ENCODE measurements around the gene CRTAP. TPM values are rescaled to one million over a fixed set of nuclear protein-coding genes. Genes with fewer than 3 reads are reported as not detected.
"Not testable (repeated sequence)": the region's sequence is repeated elsewhere in the genome, so short reads cannot be mapped to it uniquely, and the experiment has no call there.

The CRTAP gene
- total and polyA plus RNA-seq, 8 donors, result 228 to 248 (median 239) TPM

GRCh38 chr3:33134026-33134625, 20.3 kb downstream of the CRTAP start:
- H3K4me3 ChIP-seq, result no peak overlapping the region
- intact Hi-C loops (cut with DNase I), result loop anchor here in 1 of 2 donors (5.0 kb wide), 1 partner anchor 238 kb away; no protein-coding TSS in a partner anchor
- no peak overlapping the region for H3K27ac ChIP-seq
- peaks cover 0 to 83% of the 10 kb centered on the region in 2 donors for H3K36me3 ChIP-seq
- TF ChIP-seq CTCF (IDR thresholded peaks at IDR 0.05), result no peak
- ATAC-seq (no peak), DNase-seq (no peak)
- no peaks in the 10 kb centered on the region for H3K27me3 ChIP-seq
- H3K4me1 ChIP-seq, result no peaks in the 10 kb centered on the region
- no peaks in the 10 kb centered on the region for H3K9me3 ChIP-seq

GRCh38 chr3:33137691-33138090, 23.9 kb downstream of the CRTAP start:
- intact Hi-C loops (cut with DNase I), result no loop called here
- DNase-seq (no peak), ATAC-seq (no peak)
- Histone ChIP-seq H3K4me1 (no peaks in the 10 kb centered on the region), H3K36me3 (peaks cover 0 to 77% of the 10 kb centered on the region in 2 donors), H3K27ac (no peak overlapping the region), H3K27me3 (no peaks in the 10 kb centered on the region), H3K9me3 (no peaks in the 10 kb centered on the region), H3K4me3 (no peak overlapping the region)
- TF ChIP-seq CTCF (IDR thresholded peaks at IDR 0.05), result no peak

- ATAC-seq; H3K4me3 ChIP-seq; intact Hi-C loops (cut with DNase I); H3K27me3 ChIP-seq; H3K4me1 ChIP-seq; H3K9me3 ChIP-seq; H3K27ac ChIP-seq; DNase-seq: not testable (repeated sequence)
- peaks cover 0 to 77% of the 10 kb centered on the region in 2 donors for H3K36me3 ChIP-seq
Observed at GRCh38 chr3:33139006-33139623, 25.3 kb downstream of the CRTAP start.

- no peak for TF ChIP-seq CTCF (IDR thresholded peaks at IDR 0.05)
- H3K4me3 ChIP-seq, result no peak overlapping the region
- H3K36me3 ChIP-seq, result peaks cover 0 to 75% of the 10 kb centered on the region in 2 donors
- H3K27ac ChIP-seq, result no peak overlapping the region
- no peaks in the 10 kb centered on the region for H3K27me3 ChIP-seq
- no peaks in the 10 kb centered on the region for H3K9me3 ChIP-seq
- ATAC-seq, result peak; percentile 33
- no peak for DNase-seq
- intact Hi-C loops (cut with DNase I), result no loop called here
- H3K4me1 ChIP-seq, result no peaks in the 10 kb centered on the region
Observed at GRCh38 chr3:33139996-33140395, 26.2 kb downstream of the CRTAP start.

- no peak for TF ChIP-seq CTCF (IDR thresholded peaks at IDR 0.05)
- DNase-seq, result no peak
- peaks cover 0 to 77% of the 10 kb centered on the region in 2 donors for H3K36me3 ChIP-seq
Observed at GRCh38 chr3:33141006-33141405, 27.2 kb downstream of the CRTAP start.

More at GRCh38 chr3:33141006-33141405, 27.2 kb downstream of the CRTAP start:
- Histone ChIP-seq H3K27me3 (no peaks in the 10 kb centered on the region), H3K4me3 (no peak overlapping the region), H3K9me3 (no peaks in the 10 kb centered on the region), H3K27ac (no peak overlapping the region), H3K4me1 (no peaks in the 10 kb centered on the region)
- intact Hi-C loops (cut with DNase I), result no loop called here
- no peak for ATAC-seq
